Hematopoietic multipotent progenitor cell treated with erythropoietin and hydrocortisone succinate and interleukin-3 and kit ligand, for 6 days (in vitro differentiated cells): ENCODE measurements around the gene RWDD2A.

Source experiments
- DNase-seq: peaks from one replicate; pipeline ENCODE4 v3.0.0-alpha.2; 2015

RWDD2A gene

GRCh38 chr6:83199173-83199862 lies 6.2 kb downstream of the RWDD2A start:
- no peak for DNase-seq

GRCh38 chr6:83199863-83200225 lies 6.7 kb downstream of the RWDD2A start:
- no peak for DNase-seq

- DNase-seq = no peak
Observed at GRCh38 chr6:83202031-83202430, 8.9 kb downstream of the RWDD2A start.

GRCh38 chr6:83215131-83216047 lies 22.2 kb downstream of the RWDD2A start:
- DNase-seq = peak; percentile 89

- DNase-seq = no peak
Observed at GRCh38 chr6:83216806-83217205, 23.6 kb downstream of the RWDD2A start.

- no peak for DNase-seq
Observed at GRCh38 chr6:83218646-83219045, 25.5 kb downstream of the RWDD2A start.

- DNase-seq = no peak
Observed at GRCh38 chr6:83220121-83220520, 27.0 kb downstream of the RWDD2A start.

GRCh38 chr6:83221276-83221675 lies 28.1 kb downstream of the RWDD2A start:
- no peak for DNase-seq

- peak; percentile 69 for DNase-seq
Observed at GRCh38 chr6:83221889-83222479, 28.8 kb downstream of the RWDD2A start.

- DNase-seq = no peak
Observed at GRCh38 chr6:83226517-83226916, 33.4 kb downstream of the RWDD2A start.

- DNase-seq = no peak
Observed at GRCh38 chr6:83231146-83231545, 38.0 kb downstream of the RWDD2A start.

- DNase-seq = no peak
Observed at GRCh38 chr6:83247471-83247870, 54.3 kb downstream of the RWDD2A start.
